Chondrocyte (in vitro differentiated cells): ENCODE measurements around the gene GOLGA8B. TPM values are rescaled to one million over a fixed set of nuclear protein-coding genes. Genes with fewer than 3 reads are reported as not detected.
"Not testable (repeated sequence)": the region's sequence is repeated elsewhere in the genome, so short reads cannot be mapped to it uniquely, and the experiment has no call there.

ENCODE experiments used
- DNase-seq: peaks from one replicate; pipeline ENCODE4 v3.0.0; 2021; ENCODE audit warnings: mixed read lengths, low spot score
- H3K27ac Mint-ChIP-seq: one replicate; pipeline ENCODE4 v1.8.0; 2021; ENCODE audit warnings: mild to moderate bottlenecking, moderate library complexity, mixed read lengths; ENCODE audit not compliant: unreplicated experiment
- H3K27me3 Mint-ChIP-seq: 2 replicates; pipeline ENCODE4 v1.8.0; 2021; ENCODE audit warnings: low read depth, mixed read lengths
- H3K36me3 Mint-ChIP-seq: 2 replicates; pipeline ENCODE4 v1.8.0; 2021; ENCODE audit warnings: low read depth, mixed read lengths
- H3K4me1 Mint-ChIP-seq: 2 replicates; pipeline ENCODE4 v1.8.0; 2021; ENCODE audit warnings: low read depth, mild to moderate bottlenecking, mixed read lengths
- H3K4me3 Mint-ChIP-seq: one replicate; pipeline ENCODE4 v1.8.0; 2021; ENCODE audit warnings: mild to moderate bottlenecking, moderate library complexity, mixed read lengths; ENCODE audit not compliant: unreplicated experiment
- H3K9me3 Mint-ChIP-seq: 2 replicates; pipeline ENCODE4 v1.8.0; 2021; ENCODE audit warnings: low read depth, mixed read lengths
- CTCF ChIP-seq: fragments of 200-600 bp; sonication (generic); IDR thresholded peaks from 2 replicates; pipeline ENCODE4 v1.5.0; 2021; ENCODE audit warnings: antibody characterized with exemption, mild to moderate bottlenecking, moderate library complexity
- total RNA-seq: library from RNA; stranded (reverse); gene quantifications from 3 replicates; pipeline ENCODE4 v1.2.1, GENCODE V29; 2021

The GOLGA8B gene
- total RNA-seq, 1 donor from 2014 or later, result 42.8 TPM

DNA sequence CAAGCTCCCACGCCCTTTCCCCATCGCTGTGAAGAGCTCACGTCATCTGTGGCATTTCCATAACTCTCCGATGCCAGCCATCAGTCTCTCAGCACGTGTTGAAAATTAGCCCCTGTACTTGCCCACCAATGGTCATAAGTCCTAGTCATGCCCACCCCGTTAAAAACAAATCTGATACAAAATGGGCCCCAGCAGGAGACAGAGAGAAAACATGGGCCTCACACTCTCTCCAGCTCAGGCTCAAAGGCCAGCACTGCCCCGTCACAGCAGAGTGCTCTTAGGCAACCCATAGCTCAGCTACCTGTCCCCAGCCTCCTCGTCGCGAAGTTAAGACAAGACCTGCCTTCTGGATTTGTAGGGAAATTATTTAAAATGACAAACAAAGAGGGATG lies 5.2 kb downstream of the GOLGA8B start:
- Mint-ChIP-seq H3K9me3 (no peaks in the 10 kb centered on the region), H3K4me3 (no peak overlapping the region), H3K4me1 (peaks cover 14% of the 10 kb centered on the region), H3K36me3 (no peaks in the 10 kb centered on the region), H3K27ac (no peak overlapping the region), H3K27me3 (no peaks in the 10 kb centered on the region)
- no peak for DNase-seq
- no peak for TF ChIP-seq CTCF

DNA sequence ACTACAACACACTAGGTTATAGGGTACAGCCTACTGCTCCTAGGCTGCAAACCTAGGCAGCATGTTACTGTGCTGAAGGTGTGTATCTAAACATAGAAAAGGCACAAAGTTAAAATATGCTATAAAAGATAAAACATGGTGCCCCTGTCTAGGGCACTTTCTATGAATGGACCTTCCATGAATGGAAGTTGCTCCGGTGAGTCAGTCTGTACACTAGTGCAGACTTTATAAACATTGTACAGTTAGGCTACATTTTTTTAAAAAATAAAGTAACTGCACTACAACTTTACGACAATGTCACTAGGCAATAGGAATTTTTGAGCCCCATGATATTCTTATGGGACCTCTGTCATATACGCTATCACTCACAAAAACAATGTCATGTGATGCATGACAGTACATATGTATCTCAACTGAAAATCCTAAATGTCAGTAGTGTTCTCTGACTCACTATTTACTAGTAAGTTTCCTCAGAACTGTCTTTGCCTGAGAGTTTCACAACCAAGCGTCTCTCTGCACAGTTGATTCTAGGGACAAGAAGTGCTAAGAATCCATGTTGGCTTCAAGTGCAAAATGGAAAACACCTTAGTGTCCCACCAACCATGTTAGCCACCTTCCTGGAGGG lies 5.7 kb downstream of the GOLGA8B start:
- peaks cover 14% of the 10 kb centered on the region for H3K4me1 Mint-ChIP-seq
- not testable (repeated sequence) for H3K27ac Mint-ChIP-seq, H3K9me3 Mint-ChIP-seq, DNase-seq, H3K36me3 Mint-ChIP-seq, H3K4me3 Mint-ChIP-seq, H3K27me3 Mint-ChIP-seq

GRCh38 chr15:34575035-34575434 lies 8.4 kb downstream of the GOLGA8B start:
- H3K9me3 Mint-ChIP-seq, H3K27me3 Mint-ChIP-seq, H3K27ac Mint-ChIP-seq, H3K36me3 Mint-ChIP-seq, H3K4me3 Mint-ChIP-seq, H3K4me1 Mint-ChIP-seq, DNase-seq: not testable (repeated sequence)

GRCh38 chr15:34572921-34573320 lies 10.5 kb downstream of the GOLGA8B start:
- H3K36me3 Mint-ChIP-seq, H3K4me3 Mint-ChIP-seq, H3K27ac Mint-ChIP-seq, H3K9me3 Mint-ChIP-seq, H3K27me3 Mint-ChIP-seq, DNase-seq, H3K4me1 Mint-ChIP-seq: not testable (repeated sequence)

DNA sequence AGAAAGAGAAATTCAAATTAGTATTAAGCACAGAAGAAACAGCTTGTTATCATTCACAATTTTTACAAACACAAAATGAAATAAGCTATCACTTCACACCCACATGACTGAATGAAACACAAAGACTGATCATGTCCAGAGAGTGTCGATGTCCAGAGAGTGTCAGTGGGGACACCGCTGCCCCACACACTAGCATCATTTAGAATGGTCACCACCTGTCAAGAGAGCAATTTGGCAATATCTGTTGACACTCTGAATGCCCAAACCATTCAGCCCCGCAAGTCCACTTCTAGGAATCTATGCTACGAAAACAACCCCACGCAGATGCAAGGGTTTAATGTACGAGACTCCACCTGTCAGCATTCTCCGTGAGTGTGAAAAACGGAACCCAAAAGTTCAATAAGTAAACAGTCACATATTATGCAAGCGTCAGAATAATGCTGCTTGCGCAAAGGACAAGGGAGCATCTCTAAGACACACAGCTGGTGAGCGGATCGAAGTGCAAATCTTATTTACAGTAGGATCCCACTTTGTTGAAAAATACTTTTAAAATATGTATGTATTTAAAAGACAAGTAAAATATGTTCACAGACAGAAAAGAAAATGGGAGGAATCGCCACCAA lies 11.3 kb downstream of the GOLGA8B start:
- H3K9me3 Mint-ChIP-seq, H3K27ac Mint-ChIP-seq, H3K4me1 Mint-ChIP-seq, DNase-seq, H3K36me3 Mint-ChIP-seq, H3K4me3 Mint-ChIP-seq, H3K27me3 Mint-ChIP-seq: not testable (repeated sequence)

DNA sequence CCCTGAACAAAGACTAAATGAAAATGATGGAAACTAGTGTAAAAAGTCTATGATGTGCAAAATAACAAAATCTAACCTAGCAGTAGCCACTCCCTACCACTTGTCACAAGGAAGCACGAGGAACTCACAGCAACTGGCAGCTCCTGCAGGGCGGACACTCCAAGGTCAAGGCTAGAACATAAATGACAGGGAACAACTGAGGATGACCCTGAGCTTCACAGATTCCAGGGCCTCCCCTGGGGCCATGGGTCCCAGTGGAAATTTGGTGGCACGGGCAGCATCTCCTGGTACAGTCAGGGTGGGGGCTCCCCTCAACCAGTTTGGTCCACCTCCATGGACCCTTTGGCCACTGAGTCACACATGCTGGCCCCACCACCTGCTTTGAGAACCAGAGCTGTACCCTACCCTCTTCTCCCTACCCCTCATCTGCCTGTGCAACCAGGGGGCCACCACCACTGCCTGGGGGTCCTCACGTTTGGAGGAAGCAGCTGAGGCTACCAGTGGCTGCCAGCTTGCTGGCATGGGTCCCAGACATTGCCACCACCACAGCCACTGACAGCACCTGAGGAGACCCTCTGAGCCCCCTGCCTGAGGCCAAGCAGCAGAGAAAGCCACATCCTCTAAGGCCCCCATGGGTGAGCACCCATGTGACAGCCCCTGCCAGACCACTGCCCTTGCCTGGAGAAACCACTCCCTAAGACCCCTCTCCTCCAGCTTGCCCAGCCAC lies 13.6 kb downstream of the GOLGA8B start:
- H3K36me3 Mint-ChIP-seq, result not testable (repeated sequence)

GRCh38 chr15:34567174-34567573 lies 16.3 kb downstream of the GOLGA8B start:
- not testable (repeated sequence) for DNase-seq, H3K27ac Mint-ChIP-seq, H3K4me1 Mint-ChIP-seq, H3K27me3 Mint-ChIP-seq, H3K36me3 Mint-ChIP-seq, H3K9me3 Mint-ChIP-seq, H3K4me3 Mint-ChIP-seq

More for the DNA sequence above, 13.6 kb downstream of the GOLGA8B start:
- DNase-seq, H3K27ac Mint-ChIP-seq, H3K27me3 Mint-ChIP-seq, H3K4me3 Mint-ChIP-seq, H3K4me1 Mint-ChIP-seq, H3K9me3 Mint-ChIP-seq: not testable (repeated sequence)

- H3K4me3 Mint-ChIP-seq, H3K27me3 Mint-ChIP-seq, H3K27ac Mint-ChIP-seq, H3K36me3 Mint-ChIP-seq, H3K9me3 Mint-ChIP-seq, H3K4me1 Mint-ChIP-seq, DNase-seq: not testable (repeated sequence)
These were observed 18.7 kb downstream of the GOLGA8B start for GRCh38 chr15:34564711-34565110.

DNA sequence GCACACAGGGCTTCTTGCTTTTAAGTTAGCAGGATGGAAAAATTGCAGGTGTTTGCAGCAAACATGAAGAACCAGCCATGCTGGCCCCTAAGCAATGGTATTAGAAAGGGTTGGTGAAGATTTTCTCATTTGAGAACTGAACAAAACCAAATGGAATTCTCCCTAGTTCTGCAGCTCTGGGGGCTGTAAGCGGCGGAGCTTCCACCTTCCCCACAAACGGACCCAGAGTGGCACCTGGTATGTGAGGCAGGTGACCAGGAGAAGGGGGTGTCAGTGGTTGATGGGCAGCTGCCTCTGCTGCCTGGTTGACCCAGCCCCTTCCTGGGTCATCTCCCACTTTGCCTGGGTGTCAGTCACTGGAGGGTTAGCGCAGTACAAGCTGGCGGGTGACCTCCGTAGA lies 22.6 kb downstream of the GOLGA8B start:
- H3K27ac Mint-ChIP-seq, H3K4me1 Mint-ChIP-seq, H3K4me3 Mint-ChIP-seq, H3K36me3 Mint-ChIP-seq, H3K27me3 Mint-ChIP-seq, H3K9me3 Mint-ChIP-seq, DNase-seq: not testable (repeated sequence)

DNA sequence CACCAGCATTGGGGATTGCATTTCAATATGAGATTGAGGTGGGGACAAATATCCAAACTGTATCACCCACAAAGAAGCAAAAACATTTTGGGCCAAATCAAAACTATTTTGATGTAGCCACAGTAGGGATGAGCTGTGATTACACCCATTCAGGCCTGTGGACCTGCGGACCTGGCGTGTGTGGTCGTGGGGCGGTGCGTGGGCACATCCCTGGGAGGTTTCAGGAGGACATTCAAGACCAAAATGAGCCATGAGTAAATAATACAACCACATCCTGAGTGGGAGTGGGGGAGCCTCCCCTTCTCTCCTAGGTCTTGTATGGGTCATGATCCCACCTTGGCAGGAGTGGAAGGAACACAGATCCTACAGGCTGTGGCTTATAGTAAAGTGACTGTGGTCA lies 23.7 kb downstream of the GOLGA8B start:
- not testable (repeated sequence) for H3K9me3 Mint-ChIP-seq, H3K27ac Mint-ChIP-seq, H3K4me3 Mint-ChIP-seq, H3K36me3 Mint-ChIP-seq, H3K27me3 Mint-ChIP-seq, H3K4me1 Mint-ChIP-seq, DNase-seq

- H3K4me3 Mint-ChIP-seq, DNase-seq, H3K27me3 Mint-ChIP-seq, H3K4me1 Mint-ChIP-seq, H3K9me3 Mint-ChIP-seq, H3K36me3 Mint-ChIP-seq, H3K27ac Mint-ChIP-seq: not testable (repeated sequence)
These were observed 28.3 kb downstream of the GOLGA8B start for GRCh38 chr15:34555162-34555561.

DNA sequence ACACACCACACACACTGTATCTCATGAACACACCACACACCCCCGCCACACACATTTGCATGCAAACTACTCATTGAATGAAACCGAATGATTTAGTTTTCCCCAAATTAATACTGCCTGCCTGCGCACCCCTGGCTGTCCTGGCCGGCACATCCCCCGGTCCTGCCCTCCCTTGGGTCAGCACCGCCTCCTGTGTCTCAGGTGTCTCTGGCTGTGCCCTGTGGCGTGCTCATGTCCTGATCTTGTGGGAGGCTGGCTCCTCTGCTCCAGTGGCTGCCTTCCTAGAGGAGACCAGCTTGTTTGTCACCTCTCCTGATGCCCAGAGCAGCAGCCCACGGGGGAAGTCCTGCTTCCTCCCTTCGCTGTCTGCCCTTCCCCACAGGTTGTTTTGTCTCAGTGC lies 28.7 kb downstream of the GOLGA8B start:
- not testable (repeated sequence) for H3K4me3 Mint-ChIP-seq, H3K27me3 Mint-ChIP-seq, H3K27ac Mint-ChIP-seq, H3K36me3 Mint-ChIP-seq, H3K9me3 Mint-ChIP-seq, DNase-seq, H3K4me1 Mint-ChIP-seq
